Activated B cell treated with CpG ODN at 0.5 μM for 24 hours (primary cell): ENCODE measurements around the gene UQCRHL. TPM values are rescaled to one million over a fixed set of nuclear protein-coding genes. Genes with fewer than 3 reads are reported as not detected.
"Not testable (repeated sequence)": the region's sequence is repeated elsewhere in the genome, so short reads cannot be mapped to it uniquely, and the experiment has no call there.

Source experiments
- ATAC-seq: fragments of 200-7000 bp; cut with Tn5 transposase; one replicate; pipeline ENCODE4 v1.10.0; 2021; ENCODE audit warnings: low read depth, mild to moderate bottlenecking, moderate library complexity
- CTCF ChIA-PET: fragments of 350-600 bp; sonication (Branson Sonifier 250); formaldehyde crosslinking; loops from one replicate; lab custom pipeline; 2021; ENCODE audit warnings: antibody characterized with exemption; lab: Charles Lee
- POLR2A ChIA-PET: fragments of 350-600 bp; sonication (Branson Sonifier 250); formaldehyde crosslinking; loops from one replicate; lab custom pipeline; 2021; ENCODE audit warnings: antibody characterized with exemption; lab: Charles Lee
- DNase-seq: peaks from one replicate; pipeline ENCODE4 v3.0.0; 2022
- H3K27ac Mint-ChIP-seq: one replicate; pipeline ENCODE4 v1.8.0; 2020; ENCODE audit warnings: mixed read lengths
- H3K27me3 Mint-ChIP-seq: one replicate; pipeline ENCODE4 v1.8.0; 2021; ENCODE audit warnings: mixed read lengths
- H3K36me3 Mint-ChIP-seq: one replicate; pipeline ENCODE4 v1.8.0; 2021; ENCODE audit warnings: low read depth, mixed read lengths
- H3K4me1 Mint-ChIP-seq: one replicate; pipeline ENCODE4 v1.8.0; 2021; ENCODE audit warnings: mixed read lengths
- H3K4me3 Mint-ChIP-seq: one replicate; pipeline ENCODE4 v1.8.0; 2020; ENCODE audit warnings: mild to moderate bottlenecking, mixed read lengths
- H3K9me3 Mint-ChIP-seq: one replicate; pipeline ENCODE4 v1.8.0; 2020; ENCODE audit warnings: mixed read lengths
- CTCF ChIP-seq: fragments of 200-600 bp; IDR thresholded peaks from one replicate; pipeline ENCODE4 v1.8.0; 2022; ENCODE audit warnings: antibody characterized with exemption, mild to moderate bottlenecking
- intact Hi-C: fragments of 100-400 bp; cut with micrococcal nuclease; formaldehyde crosslinking; loops from one replicate; pipeline ENCODE4 v1.15.1; 2024
- total RNA-seq: library from RNA; stranded (reverse); gene quantifications from 2 replicates; pipeline ENCODE4 v1.2.3, GENCODE V29; 2022

The UQCRHL gene
- total RNA-seq, 1 donor from 2014 or later: 1.9 TPM

- peak overlapping the region; percentile 90 for H3K4me3 Mint-ChIP-seq
- peaks cover 58% of the 10 kb centered on the region for H3K4me1 Mint-ChIP-seq
- TF ChIP-seq CTCF: no peak
- H3K36me3 Mint-ChIP-seq: peaks cover 17% of the 10 kb centered on the region
- peak; percentile 48 for ATAC-seq
- H3K27ac Mint-ChIP-seq: peak overlapping the region; percentile 98
- CTCF ChIA-PET: interaction anchor here (0.6 to 1.9 kb wide), 5 partner anchors 10 to 19 kb away, joined by 3 to 5 read pairs (median 3); no protein-coding TSS in a partner anchor
- intact Hi-C loops: loop anchor here (1.0 to 5.0 kb wide), 6 partner anchors 13 to 533 kb away; partner anchors contain the start of genes CASP9, SPEN and SZRD1
- no peaks in the 10 kb centered on the region for H3K9me3 Mint-ChIP-seq
- DNase-seq: peak; percentile 90
- no peaks in the 10 kb centered on the region for H3K27me3 Mint-ChIP-seq
- POLR2A ChIA-PET: interaction anchor here (0.5 to 6.1 kb wide), 21 partner anchors 11 to 1212 kb away, joined by 3 to 195 read pairs (median 6); partner anchors contain the start of genes RNU1-1, SPEN, UQCRHL and ZBTB17
Observed at GRCh38 chr1:15834406-15835204, 27.2 kb upstream of the UQCRHL start.

GRCh38 chr1:15833842-15834405 is 26.5 kb upstream of the UQCRHL start:
- ATAC-seq (no peak), DNase-seq (no peak)
- intact Hi-C loops: loop anchor here (1.0 to 2.0 kb wide), 4 partner anchors 19 to 309 kb away; partner anchors contain the start of gene CASP9
- ChIA-PET POLR2A (interaction anchor here (0.5 to 6.1 kb wide), 28 partner anchors 10 to 1220 kb away, joined by 3 to 195 read pairs (median 5); partner anchors contain the start of genes RNU1-1, SDHB, SPEN and SZRD1), CTCF (interaction anchor here (0.6 to 1.9 kb wide), 5 partner anchors 9 to 19 kb away, joined by 3 to 5 read pairs (median 3); no protein-coding TSS in a partner anchor)
- no peak for TF ChIP-seq CTCF
- Mint-ChIP-seq H3K4me1 (peaks cover 65% of the 10 kb centered on the region), H3K27ac (peak overlapping the region; percentile 98), H3K9me3 (no peaks in the 10 kb centered on the region), H3K4me3 (peak overlapping the region; percentile 90), H3K36me3 (peaks cover 17% of the 10 kb centered on the region), H3K27me3 (no peaks in the 10 kb centered on the region)

GRCh38 chr1:15833069-15833679 is 25.7 kb upstream of the UQCRHL start:
- TF ChIP-seq CTCF: no peak
- intact Hi-C loops: no loop called here
- no peak for DNase-seq
- ChIA-PET CTCF (interaction anchor here (1.0 to 1.9 kb wide), 3 partner anchors 10 to 18 kb away, joined by 3 to 5 read pairs (median 3); no protein-coding TSS in a partner anchor), POLR2A (interaction anchor here (0.6 to 6.1 kb wide), 25 partner anchors 9 to 1221 kb away, joined by 3 to 195 read pairs (median 6); partner anchors contain the start of genes NBPF1, SDHB, SPEN and SZRD1)
- Mint-ChIP-seq H3K9me3 (no peaks in the 10 kb centered on the region), H3K4me3 (peak overlapping the region; percentile 90), H3K27me3 (no peaks in the 10 kb centered on the region), H3K4me1 (peaks cover 72% of the 10 kb centered on the region), H3K36me3 (peaks cover 17% of the 10 kb centered on the region), H3K27ac (peak overlapping the region; percentile 98)
- no peak for ATAC-seq

- DNase-seq (no peak), ATAC-seq (no peak)
- intact Hi-C loops: no loop called here
- POLR2A ChIA-PET: interaction anchor here (0.5 to 6.1 kb wide), 4 partner anchors 15 to 136 kb away, joined by 3 to 195 read pairs (median 8); partner anchors contain the start of gene SPEN
- peak overlapping the region; percentile 85 for H3K27ac Mint-ChIP-seq
- H3K4me3 Mint-ChIP-seq: peak overlapping the region; percentile 79
- CTCF ChIA-PET: interaction anchor here (1.4 kb wide), 1 partner anchor 15 kb away, joined by 8 read pairs; no protein-coding TSS in a partner anchor
- peaks cover 12% of the 10 kb centered on the region for H3K36me3 Mint-ChIP-seq
- H3K4me1 Mint-ChIP-seq: peaks cover 63% of the 10 kb centered on the region
- TF ChIP-seq CTCF: no peak
- no peaks in the 10 kb centered on the region for H3K27me3 Mint-ChIP-seq
- H3K9me3 Mint-ChIP-seq: no peaks in the 10 kb centered on the region
Observed at GRCh38 chr1:15830258-15830657, 22.8 kb upstream of the UQCRHL start.

- peak overlapping the region; percentile 85 for H3K27ac Mint-ChIP-seq
- H3K4me1 Mint-ChIP-seq: peaks cover 58% of the 10 kb centered on the region
- ATAC-seq, H3K36me3 Mint-ChIP-seq, H3K9me3 Mint-ChIP-seq, DNase-seq, H3K27me3 Mint-ChIP-seq, H3K4me3 Mint-ChIP-seq: not testable (repeated sequence)
- CTCF ChIA-PET: interaction anchor here (0.9 to 1.4 kb wide), 2 partner anchors 11 to 14 kb away, joined by 3 to 8 read pairs; no protein-coding TSS in a partner anchor
- intact Hi-C loops: loop anchor here (1.0 kb wide), 1 partner anchor 8 kb away; no protein-coding TSS in a partner anchor
- POLR2A ChIA-PET: interaction anchor here (0.9 to 6.1 kb wide), 2 partner anchors 18 to 54 kb away, joined by 4 to 195 read pairs; partner anchors contain the start of gene SPEN
Observed at GRCh38 chr1:15828931-15829330, 21.5 kb upstream of the UQCRHL start.

- intact Hi-C loops, H3K4me3 Mint-ChIP-seq: not testable (repeated sequence)
- POLR2A ChIA-PET: interaction anchor here (0.6 kb wide), 1 partner anchor 149 kb away, joined by 7 read pairs; no protein-coding TSS in a partner anchor
Observed at GRCh38 chr1:15827567-15827966, 20.1 kb upstream of the UQCRHL start.

More at GRCh38 chr1:15827567-15827966, 20.1 kb upstream of the UQCRHL start:
- CTCF ChIA-PET, ATAC-seq, H3K9me3 Mint-ChIP-seq, H3K36me3 Mint-ChIP-seq, H3K27ac Mint-ChIP-seq, H3K27me3 Mint-ChIP-seq, DNase-seq: not testable (repeated sequence)
- peaks cover 48% of the 10 kb centered on the region for H3K4me1 Mint-ChIP-seq
